Neural cell (in vitro differentiated cells): ENCODE data around the gene POLH. TPM values are rescaled to one million over a fixed set of nuclear protein-coding genes. Genes with fewer than 3 reads are reported as not detected.

ENCODE experiments used
- H2AFZ ChIP-seq: fragments of 200-600, 300-800 bp; sonication (generic), shearing (Covaris generic); 2 replicates; pipeline ENCODE4 v1.6.0; 2014; ENCODE audit warnings: low read depth, mild to moderate bottlenecking, antibody characterized with exemption, low read length, moderate library complexity
- H3F3A ChIP-seq: fragments of 200-600 bp; shearing (Covaris generic); 2 replicates; pipeline ENCODE4 v1.6.1; 2016; ENCODE audit warnings: mild to moderate bottlenecking, moderate library complexity, mixed read lengths, antibody characterized with exemption, low read length; ENCODE audit not compliant: insufficient read depth, poor library complexity, severe bottlenecking
- H3K27ac ChIP-seq: fragments of 200-600, 300-800 bp; sonication (generic), shearing (Covaris generic); 2 replicates; pipeline ENCODE4 v1.5.1; 2014; ENCODE audit warnings: mild to moderate bottlenecking, low read length, moderate library complexity
- H3K27me3 ChIP-seq: fragments of 300-800, 200-600 bp; sonication (generic), shearing (Covaris generic); 2 replicates; pipeline ENCODE4 v1.6.0; 2014; ENCODE audit warnings: mild to moderate bottlenecking, low read depth, low read length, moderate library complexity; ENCODE audit not compliant: insufficient read depth
- H3K36me3 ChIP-seq: fragments of 300-800, 200-600 bp; sonication (generic), shearing (Covaris generic); 2 replicates; pipeline ENCODE4 v1.5.1; 2014; ENCODE audit warnings: mild to moderate bottlenecking, antibody characterized with exemption, low read length, moderate library complexity; ENCODE audit not compliant: insufficient read depth
- H3K4me2 ChIP-seq: fragments of 300-800, 200-600 bp; sonication (generic), shearing (Covaris generic); 2 replicates; pipeline ENCODE4 v1.6.0; 2014; ENCODE audit warnings: mild to moderate bottlenecking, low read length
- H3K4me3 ChIP-seq: fragments of 300-800, 200-600 bp; sonication (generic), shearing (Covaris generic); 2 replicates; pipeline ENCODE4 v1.5.1; 2014; ENCODE audit warnings: mild to moderate bottlenecking, low read length, moderate library complexity
- H3K79me2 ChIP-seq: fragments of 200-600 bp; shearing (Covaris generic); replicated peaks from 2 replicates; pipeline ENCODE4 v1.6.0; 2014; ENCODE audit warnings: mild to moderate bottlenecking, low read length, moderate library complexity; ENCODE audit not compliant: insufficient read depth
- H3K9ac ChIP-seq: fragments of 300-800, 200-600 bp; sonication (generic), shearing (Covaris generic); 2 replicates; pipeline ENCODE4 v1.6.1; 2016; ENCODE audit warnings: mild to moderate bottlenecking, low read length, mixed read lengths
- H3K9me2 ChIP-seq: fragments of 200-600 bp; shearing (Covaris generic); 2 replicates; pipeline ENCODE4 v1.6.1; 2016; ENCODE audit warnings: mild to moderate bottlenecking, low read length, mixed read lengths; ENCODE audit not compliant: insufficient read depth
- H3K9me3 ChIP-seq: fragments of 200-600, 300-800 bp; sonication (generic), shearing (Covaris generic); 2 replicates; pipeline ENCODE4 v1.6.1; 2016; ENCODE audit warnings: mild to moderate bottlenecking, mixed run types, low read length, moderate library complexity, mixed read lengths
- H4K20me1 ChIP-seq: fragments of 200-600 bp; shearing (Covaris generic); 2 replicates; pipeline ENCODE4 v1.6.1; 2016; ENCODE audit warnings: mild to moderate bottlenecking, mixed run types; ENCODE audit not compliant: insufficient read depth
- EP300 ChIP-seq: fragments of 450-650 bp; conservative IDR thresholded peaks from 2 replicates; pipeline ENCODE4 v1.6.1; 2014; ENCODE audit warnings: antibody characterized with exemption, mild to moderate bottlenecking, moderate library complexity; ENCODE audit not compliant: poor library complexity, severe bottlenecking
- EZH2 ChIP-seq: fragments of 200-600, 300-800 bp; shearing (Covaris generic), sonication (generic); IDR thresholded peaks from 2 replicates; pipeline ENCODE4 v1.6.1; 2014; ENCODE audit warnings: antibody characterized with exemption, low read length, borderline replicate concordance, mild to moderate bottlenecking; ENCODE audit not compliant: insufficient read depth, poor library complexity, severe bottlenecking
- MXI1 ChIP-seq: fragments of 450-650 bp; conservative IDR thresholded peaks from 2 replicates; pipeline ENCODE4 v1.6.1; 2014; ENCODE audit warnings: antibody characterized with exemption, mild to moderate bottlenecking; ENCODE audit not compliant: poor library complexity, severe bottlenecking
- POLR2AphosphoS5 ChIP-seq: IDR thresholded peaks from 2 replicates; pipeline ENCODE4 v1.6.1; 2012
- RAD21 ChIP-seq: fragments of 450-650 bp; conservative IDR thresholded peaks from 2 replicates; pipeline ENCODE4 v1.6.1; 2014; ENCODE audit warnings: antibody characterized with exemption, mild to moderate bottlenecking, moderate library complexity
- SMC3 ChIP-seq: fragments of 450-650 bp; conservative IDR thresholded peaks from 2 replicates; pipeline ENCODE4 v1.6.1; 2014; ENCODE audit warnings: antibody characterized with exemption, mild to moderate bottlenecking, moderate library complexity; ENCODE audit not compliant: poor library complexity
- TAF1 ChIP-seq: IDR thresholded peaks from 2 replicates; pipeline ENCODE4 v1.6.1; 2012; ENCODE audit warnings: low read depth
- polyA plus RNA-seq: library from polyadenylated mRNA; depleted of rRNA; stranded (reverse); fragments of >200 nt; gene quantifications from 2 replicates; pipeline ENCODE4 v1.2.3, GENCODE V29; 2014
- TF ChIP-seq, protein P1 (sequence below): IDR thresholded peaks from 2 replicates; pipeline ENCODE4 v1.6.1; 2012; ENCODE audit warnings: borderline replicate concordance
- TF ChIP-seq, protein P2 (sequence below): fragments of 450-650 bp; IDR thresholded peaks from 2 replicates; pipeline ENCODE4 v1.5.1; 2014; ENCODE audit warnings: antibody characterized with exemption, mild to moderate bottlenecking, moderate library complexity; ENCODE audit not compliant: poor library complexity, severe bottlenecking

Gene POLH
- polyA plus RNA-seq, 1 donor from 2014 or later: 6.5 TPM

DNA sequence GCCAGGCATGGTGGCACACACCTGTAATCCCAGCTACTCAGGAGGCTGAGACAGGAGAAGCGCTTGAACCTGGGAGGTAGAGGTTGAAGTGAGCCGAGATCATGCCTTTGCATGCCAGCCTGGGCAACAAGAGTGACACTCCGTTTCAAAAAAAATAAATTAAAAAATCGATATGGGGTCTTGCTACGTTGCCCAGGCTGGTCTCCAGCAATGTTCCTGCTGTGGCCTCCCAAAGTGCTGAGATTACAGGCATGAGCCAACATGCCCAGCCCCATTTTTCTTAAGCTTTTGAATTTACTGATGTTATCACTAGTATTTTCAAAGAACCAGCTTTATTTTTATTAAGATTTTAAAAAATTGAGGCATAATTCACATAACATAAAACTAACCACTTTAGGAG lies 35.5 kb upstream of the POLH start:
- H4K20me1 ChIP-seq: no peaks in the 10 kb centered on the region
- H2AFZ ChIP-seq: no peak overlapping the region
- no peaks in the 10 kb centered on the region for H3F3A ChIP-seq
- H3K4me3 ChIP-seq: no peak overlapping the region
- no peaks in the 10 kb centered on the region for H3K9me2 ChIP-seq
- TF ChIP-seq SMC3 (no peak), MXI1 (no peak), POLR2AphosphoS5 (no peak), RAD21 (no peak), EP300 (no peak), EZH2 (no peak), TAF1 (no peak)
- TF ChIP-seq, protein P1, sequence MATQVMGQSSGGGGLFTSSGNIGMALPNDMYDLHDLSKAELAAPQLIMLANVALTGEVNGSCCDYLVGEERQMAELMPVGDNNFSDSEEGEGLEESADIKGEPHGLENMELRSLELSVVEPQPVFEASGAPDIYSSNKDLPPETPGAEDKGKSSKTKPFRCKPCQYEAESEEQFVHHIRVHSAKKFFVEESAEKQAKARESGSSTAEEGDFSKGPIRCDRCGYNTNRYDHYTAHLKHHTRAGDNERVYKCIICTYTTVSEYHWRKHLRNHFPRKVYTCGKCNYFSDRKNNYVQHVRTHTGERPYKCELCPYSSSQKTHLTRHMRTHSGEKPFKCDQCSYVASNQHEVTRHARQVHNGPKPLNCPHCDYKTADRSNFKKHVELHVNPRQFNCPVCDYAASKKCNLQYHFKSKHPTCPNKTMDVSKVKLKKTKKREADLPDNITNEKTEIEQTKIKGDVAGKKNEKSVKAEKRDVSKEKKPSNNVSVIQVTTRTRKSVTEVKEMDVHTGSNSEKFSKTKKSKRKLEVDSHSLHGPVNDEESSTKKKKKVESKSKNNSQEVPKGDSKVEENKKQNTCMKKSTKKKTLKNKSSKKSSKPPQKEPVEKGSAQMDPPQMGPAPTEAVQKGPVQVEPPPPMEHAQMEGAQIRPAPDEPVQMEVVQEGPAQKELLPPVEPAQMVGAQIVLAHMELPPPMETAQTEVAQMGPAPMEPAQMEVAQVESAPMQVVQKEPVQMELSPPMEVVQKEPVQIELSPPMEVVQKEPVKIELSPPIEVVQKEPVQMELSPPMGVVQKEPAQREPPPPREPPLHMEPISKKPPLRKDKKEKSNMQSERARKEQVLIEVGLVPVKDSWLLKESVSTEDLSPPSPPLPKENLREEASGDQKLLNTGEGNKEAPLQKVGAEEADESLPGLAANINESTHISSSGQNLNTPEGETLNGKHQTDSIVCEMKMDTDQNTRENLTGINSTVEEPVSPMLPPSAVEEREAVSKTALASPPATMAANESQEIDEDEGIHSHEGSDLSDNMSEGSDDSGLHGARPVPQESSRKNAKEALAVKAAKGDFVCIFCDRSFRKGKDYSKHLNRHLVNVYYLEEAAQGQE: no peak
- TF ChIP-seq, protein P2, sequence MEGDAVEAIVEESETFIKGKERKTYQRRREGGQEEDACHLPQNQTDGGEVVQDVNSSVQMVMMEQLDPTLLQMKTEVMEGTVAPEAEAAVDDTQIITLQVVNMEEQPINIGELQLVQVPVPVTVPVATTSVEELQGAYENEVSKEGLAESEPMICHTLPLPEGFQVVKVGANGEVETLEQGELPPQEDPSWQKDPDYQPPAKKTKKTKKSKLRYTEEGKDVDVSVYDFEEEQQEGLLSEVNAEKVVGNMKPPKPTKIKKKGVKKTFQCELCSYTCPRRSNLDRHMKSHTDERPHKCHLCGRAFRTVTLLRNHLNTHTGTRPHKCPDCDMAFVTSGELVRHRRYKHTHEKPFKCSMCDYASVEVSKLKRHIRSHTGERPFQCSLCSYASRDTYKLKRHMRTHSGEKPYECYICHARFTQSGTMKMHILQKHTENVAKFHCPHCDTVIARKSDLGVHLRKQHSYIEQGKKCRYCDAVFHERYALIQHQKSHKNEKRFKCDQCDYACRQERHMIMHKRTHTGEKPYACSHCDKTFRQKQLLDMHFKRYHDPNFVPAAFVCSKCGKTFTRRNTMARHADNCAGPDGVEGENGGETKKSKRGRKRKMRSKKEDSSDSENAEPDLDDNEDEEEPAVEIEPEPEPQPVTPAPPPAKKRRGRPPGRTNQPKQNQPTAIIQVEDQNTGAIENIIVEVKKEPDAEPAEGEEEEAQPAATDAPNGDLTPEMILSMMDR: no peak
- H3K9ac ChIP-seq: no peak overlapping the region
- H3K9me3 ChIP-seq: no peaks in the 10 kb centered on the region
- no peaks in the 10 kb centered on the region for H3K79me2 ChIP-seq
- no peaks in the 10 kb centered on the region for H3K27me3 ChIP-seq
- H3K4me2 ChIP-seq: no peak overlapping the region
- H3K36me3 ChIP-seq: no peaks in the 10 kb centered on the region
- H3K27ac ChIP-seq: no peak overlapping the region

DNA sequence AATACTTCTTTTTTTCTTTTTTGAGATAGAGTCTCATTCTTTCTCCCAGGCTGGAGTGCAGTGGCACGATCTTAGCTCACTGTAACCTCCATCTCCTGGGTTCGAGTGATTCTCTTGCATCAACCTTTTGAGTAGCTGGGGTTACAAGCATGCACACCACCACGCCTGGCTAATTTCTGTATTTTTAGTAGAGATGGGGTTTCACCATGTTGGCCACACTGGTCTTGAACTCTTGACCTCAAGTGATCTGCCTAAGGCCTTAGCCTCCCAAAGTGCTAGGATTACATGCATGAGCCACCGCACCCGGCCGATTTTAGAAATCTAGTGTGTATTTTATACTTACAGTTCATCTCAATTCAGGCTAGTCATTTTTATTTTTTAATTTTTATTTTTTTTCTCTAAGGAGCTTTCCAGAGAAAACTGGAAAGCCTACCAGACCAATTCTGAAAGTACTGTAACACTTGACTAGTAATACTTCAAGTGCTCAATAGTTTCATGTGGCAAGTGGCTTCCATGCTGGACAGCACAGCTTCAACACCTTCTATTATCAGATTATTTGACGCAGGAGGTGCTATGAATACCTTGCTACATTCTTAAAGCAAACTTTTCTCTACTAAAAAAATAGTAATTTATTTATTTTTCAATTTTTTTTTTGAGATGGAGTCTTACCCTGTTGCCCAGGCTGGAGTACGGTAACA lies 34.1 kb upstream of the POLH start:
- TF ChIP-seq MXI1: no peak
- no peaks in the 10 kb centered on the region for H3K36me3 ChIP-seq

More for the DNA sequence above, 34.1 kb upstream of the POLH start:
- no peaks in the 10 kb centered on the region for H3K27me3 ChIP-seq
- H3K27ac ChIP-seq: no peak overlapping the region
- no peaks in the 10 kb centered on the region for H3F3A ChIP-seq
- H3K9me3 ChIP-seq: no peaks in the 10 kb centered on the region
- no peaks in the 10 kb centered on the region for H3K9me2 ChIP-seq
- no peak overlapping the region for H2AFZ ChIP-seq
- H3K4me3 ChIP-seq: no peak overlapping the region
- no peak overlapping the region for H3K4me2 ChIP-seq
- no peak overlapping the region for H3K9ac ChIP-seq
- no peaks in the 10 kb centered on the region for H4K20me1 ChIP-seq
- no peaks in the 10 kb centered on the region for H3K79me2 ChIP-seq
